Lower leg skin (tissue), 3 donors: ENCODE data around the gene NGB.

Experiments
- POLR2A ChIP-seq, 2 donors: fragments of 450-650 bp; IDR thresholded peaks; one replicate each; pipeline ENCODE4 v1.6.1; 2016 to 2017; ENCODE audit warnings: antibody characterized with exemption in 2 of 2, mild to moderate bottlenecking in 1 of 2, moderate library complexity in 1 of 2
- TF ChIP-seq, protein P1 (sequence below), 3 donors: fragments of 450-650 bp; IDR thresholded peaks; one replicate each; pipeline ENCODE4 v1.5.1; 2016; ENCODE audit warnings: antibody characterized with exemption in 3 of 3, mild to moderate bottlenecking in 3 of 3, moderate library complexity in 2 of 3

DNA sequence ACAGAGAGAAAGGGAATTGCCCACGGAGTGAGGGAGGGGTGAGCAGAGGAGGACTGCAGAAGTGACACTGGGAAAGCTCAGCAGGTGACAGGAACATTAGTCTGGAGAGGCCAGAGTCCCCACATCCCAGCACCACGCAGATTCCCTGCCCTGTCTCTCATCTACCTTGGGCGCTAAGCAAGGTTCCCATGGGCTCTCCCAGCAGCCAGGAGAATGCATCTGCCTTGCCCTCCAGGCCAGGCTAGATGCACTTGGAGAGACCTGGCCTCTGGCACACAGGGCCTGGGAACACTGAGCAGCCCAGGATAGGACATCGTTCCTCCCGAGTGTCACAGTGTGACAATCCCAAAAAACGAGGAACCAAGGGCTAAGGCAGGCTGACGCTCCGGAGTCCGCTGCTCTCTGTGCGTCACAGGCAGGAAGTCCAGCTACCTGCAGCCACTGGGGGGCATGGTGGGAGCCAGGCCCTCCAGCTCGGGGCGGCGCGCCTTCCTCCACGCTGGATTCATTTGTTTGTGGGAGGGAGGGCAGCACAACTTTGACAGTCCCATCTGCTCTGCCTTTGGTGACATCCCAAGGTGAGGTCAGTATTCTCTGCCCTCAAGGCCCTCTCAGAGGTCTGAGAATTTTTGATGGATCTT lies 5.4 kb upstream of the NGB start:
- TF ChIP-seq POLR2A (IDR thresholded peaks at IDR 0.05): no peak
- TF ChIP-seq, protein P1, sequence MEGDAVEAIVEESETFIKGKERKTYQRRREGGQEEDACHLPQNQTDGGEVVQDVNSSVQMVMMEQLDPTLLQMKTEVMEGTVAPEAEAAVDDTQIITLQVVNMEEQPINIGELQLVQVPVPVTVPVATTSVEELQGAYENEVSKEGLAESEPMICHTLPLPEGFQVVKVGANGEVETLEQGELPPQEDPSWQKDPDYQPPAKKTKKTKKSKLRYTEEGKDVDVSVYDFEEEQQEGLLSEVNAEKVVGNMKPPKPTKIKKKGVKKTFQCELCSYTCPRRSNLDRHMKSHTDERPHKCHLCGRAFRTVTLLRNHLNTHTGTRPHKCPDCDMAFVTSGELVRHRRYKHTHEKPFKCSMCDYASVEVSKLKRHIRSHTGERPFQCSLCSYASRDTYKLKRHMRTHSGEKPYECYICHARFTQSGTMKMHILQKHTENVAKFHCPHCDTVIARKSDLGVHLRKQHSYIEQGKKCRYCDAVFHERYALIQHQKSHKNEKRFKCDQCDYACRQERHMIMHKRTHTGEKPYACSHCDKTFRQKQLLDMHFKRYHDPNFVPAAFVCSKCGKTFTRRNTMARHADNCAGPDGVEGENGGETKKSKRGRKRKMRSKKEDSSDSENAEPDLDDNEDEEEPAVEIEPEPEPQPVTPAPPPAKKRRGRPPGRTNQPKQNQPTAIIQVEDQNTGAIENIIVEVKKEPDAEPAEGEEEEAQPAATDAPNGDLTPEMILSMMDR (IDR thresholded peaks at IDR 0.05): no peak
